ENCODE data around the gene ARHGAP29.

The ARHGAP29 gene

DNA sequence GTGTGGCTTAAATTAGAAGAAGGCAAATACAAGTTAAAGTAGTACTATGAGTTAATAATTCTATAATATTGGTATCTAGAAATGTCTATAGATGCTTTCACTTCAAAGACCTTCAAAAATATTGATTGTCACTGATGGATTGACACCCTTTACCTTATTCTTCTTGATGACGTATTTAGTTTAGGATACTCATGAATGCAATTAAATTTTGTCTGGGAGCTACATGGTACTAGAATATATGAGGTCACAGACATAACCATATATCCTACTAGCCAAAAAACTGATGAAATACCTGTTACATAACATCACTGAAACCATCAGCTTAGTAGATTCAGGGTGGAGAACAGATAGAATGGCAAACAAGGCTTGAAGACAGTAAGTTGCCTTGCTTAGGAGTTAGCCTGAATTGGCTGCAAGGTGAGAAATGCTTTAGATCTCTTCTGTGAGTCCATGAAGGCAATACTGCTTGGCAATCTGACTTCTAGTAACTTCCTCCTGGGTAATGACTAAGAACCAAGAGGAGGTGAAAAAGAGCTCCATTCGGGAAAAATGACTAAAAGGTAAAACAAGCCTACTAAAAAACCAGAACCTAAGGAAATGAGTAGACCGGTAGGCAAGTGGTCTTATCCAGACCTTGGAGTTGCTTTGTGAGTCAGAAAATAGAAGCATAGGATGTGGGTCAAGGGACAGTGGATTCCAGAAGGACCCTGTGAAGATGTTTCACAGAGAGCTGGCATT lies 16.9 kb upstream of the ARHGAP29 start:
- TF ChIP-seq, protein P1, sequence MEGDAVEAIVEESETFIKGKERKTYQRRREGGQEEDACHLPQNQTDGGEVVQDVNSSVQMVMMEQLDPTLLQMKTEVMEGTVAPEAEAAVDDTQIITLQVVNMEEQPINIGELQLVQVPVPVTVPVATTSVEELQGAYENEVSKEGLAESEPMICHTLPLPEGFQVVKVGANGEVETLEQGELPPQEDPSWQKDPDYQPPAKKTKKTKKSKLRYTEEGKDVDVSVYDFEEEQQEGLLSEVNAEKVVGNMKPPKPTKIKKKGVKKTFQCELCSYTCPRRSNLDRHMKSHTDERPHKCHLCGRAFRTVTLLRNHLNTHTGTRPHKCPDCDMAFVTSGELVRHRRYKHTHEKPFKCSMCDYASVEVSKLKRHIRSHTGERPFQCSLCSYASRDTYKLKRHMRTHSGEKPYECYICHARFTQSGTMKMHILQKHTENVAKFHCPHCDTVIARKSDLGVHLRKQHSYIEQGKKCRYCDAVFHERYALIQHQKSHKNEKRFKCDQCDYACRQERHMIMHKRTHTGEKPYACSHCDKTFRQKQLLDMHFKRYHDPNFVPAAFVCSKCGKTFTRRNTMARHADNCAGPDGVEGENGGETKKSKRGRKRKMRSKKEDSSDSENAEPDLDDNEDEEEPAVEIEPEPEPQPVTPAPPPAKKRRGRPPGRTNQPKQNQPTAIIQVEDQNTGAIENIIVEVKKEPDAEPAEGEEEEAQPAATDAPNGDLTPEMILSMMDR (IDR thresholded peaks at IDR 0.05; ENCODE audit: control insufficient read depth, insufficient read depth, low read depth, low read length, missing control alignments), result no peak
- H3K4me3 ChIP-seq (ENCODE audit: control insufficient read depth, low read depth, low read length), result no peak overlapping the region
- no peak for DNase-seq (ENCODE audit: low read depth)

GRCh38 chr1:94253456-94254017 lies 16.2 kb upstream of the ARHGAP29 start:
- no peak overlapping the region for H3K4me3 ChIP-seq (ENCODE audit: control insufficient read depth, low read depth, low read length)
- TF ChIP-seq, protein P1 (IDR thresholded peaks at IDR 0.05; ENCODE audit: control insufficient read depth, insufficient read depth, low read depth, low read length, missing control alignments), result no peak
- DNase-seq (ENCODE audit: low read depth), result no peak

DNA sequence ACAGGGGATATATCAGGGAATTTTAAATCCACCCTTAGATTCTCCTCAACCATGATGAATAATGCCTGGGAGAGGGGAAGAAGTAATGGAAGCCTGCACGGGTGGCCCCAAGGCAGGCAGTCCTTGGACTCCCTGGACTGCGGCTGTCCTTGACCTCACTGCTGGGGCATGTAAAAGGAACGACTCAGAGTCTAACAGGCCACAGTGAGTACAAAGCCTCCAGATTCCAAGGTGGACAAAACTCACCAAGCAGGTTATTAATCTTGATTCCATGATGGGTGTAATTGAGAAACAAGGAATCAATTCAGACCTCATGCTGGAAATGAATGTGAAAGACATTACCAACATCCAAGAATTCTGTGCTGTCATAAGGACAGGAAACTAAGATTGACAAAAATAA lies 13.0 kb upstream of the ARHGAP29 start:
- TF ChIP-seq, protein P1 (IDR thresholded peaks at IDR 0.05; ENCODE audit: control insufficient read depth, insufficient read depth, low read depth, low read length, missing control alignments), result no peak
- no peak for DNase-seq (ENCODE audit: low read depth)
- H3K4me3 ChIP-seq (ENCODE audit: control insufficient read depth, low read depth, low read length), result no peak overlapping the region

DNA sequence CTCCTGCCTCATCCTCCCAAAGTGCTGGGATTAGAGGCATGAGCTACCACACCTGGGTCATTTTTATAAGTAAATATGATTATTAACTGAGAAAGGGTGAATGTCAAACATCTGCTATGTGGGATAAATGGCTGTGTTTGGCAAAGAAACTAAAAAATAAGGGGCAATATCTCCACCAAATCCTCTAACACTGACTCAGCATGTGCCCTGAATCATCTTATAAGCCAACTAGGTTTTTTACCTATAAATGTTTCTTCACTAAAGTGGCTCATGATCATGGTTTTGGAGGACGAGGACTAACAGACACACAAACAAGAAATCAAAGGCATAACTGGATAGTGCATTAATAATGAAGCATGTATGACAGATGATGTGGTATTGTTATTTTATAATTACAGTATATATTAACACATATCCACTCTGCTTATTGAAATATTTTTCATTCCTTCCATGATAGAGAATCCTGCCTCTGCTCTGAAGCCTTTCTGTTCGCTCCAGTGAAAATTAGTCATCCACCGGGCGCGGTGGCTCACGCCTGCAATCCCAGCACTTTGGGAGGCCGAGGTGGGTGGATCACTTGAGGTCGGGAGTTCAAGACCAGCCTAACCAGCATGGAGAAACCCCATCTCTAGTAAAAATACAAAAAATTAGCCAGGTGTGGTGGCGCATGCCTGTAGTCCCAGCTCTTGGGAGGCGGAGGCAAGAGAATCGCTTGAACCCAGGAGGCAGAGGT lies 11.7 kb upstream of the ARHGAP29 start:
- TF ChIP-seq, protein P1 (IDR thresholded peaks at IDR 0.05; ENCODE audit: control insufficient read depth, insufficient read depth, low read depth, low read length, missing control alignments), result no peak
- no peak overlapping the region for H3K4me3 ChIP-seq (ENCODE audit: control insufficient read depth, low read depth, low read length)
- DNase-seq (ENCODE audit: low read depth), result no peak

DNA sequence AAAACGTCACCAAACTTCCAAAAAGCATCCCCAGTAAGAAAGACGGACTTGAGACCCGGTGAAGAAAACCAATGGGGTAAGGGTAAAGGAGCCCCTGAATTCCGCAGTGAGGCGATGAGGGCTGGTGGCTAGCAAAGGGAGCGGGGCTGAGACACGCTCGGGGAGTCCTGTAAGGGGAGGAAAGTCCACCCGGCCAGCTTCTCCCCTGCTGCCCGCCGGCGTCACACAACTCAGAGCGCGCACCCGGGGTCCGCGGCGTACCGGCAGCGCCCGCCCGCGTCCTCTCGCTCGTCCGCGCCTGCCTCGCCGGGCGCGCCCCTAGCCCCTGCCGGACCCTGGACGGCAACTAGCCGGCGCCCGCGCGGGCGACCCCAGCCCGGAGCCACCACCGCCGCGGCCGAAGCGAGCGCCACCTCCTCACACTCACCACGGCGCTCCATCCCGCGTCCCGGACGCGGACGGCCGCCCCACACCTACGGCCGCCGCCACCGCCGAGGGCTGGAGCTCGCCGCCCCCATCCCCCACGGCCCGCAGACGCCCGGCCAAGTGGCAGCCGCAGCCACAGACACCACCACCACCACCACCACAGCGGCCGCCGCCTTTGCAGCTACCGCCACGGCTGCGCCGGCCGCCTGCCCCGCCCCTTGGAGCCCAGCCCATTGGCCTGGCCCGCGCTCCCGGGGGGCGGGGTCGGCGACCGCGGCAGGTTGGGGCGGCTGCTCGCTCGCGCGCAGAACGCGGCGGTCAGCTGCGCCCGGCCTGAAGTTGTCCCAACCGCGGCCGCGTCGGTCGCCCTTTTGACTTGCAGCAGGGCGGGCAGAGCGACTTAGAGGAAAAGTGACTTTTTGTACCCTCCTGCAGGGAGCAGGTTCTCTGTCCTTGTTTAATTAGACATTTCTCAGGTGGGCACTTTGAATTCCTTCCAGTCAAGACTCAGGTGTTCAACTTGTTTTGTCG lies 10.0 kb upstream of the ARHGAP29 start:
- DNase-seq (ENCODE audit: low read depth), result no peak
- peak overlapping the region; percentile 81 for H3K4me3 ChIP-seq (ENCODE audit: control insufficient read depth, low read depth, low read length)
- TF ChIP-seq, protein P1 (IDR thresholded peaks at IDR 0.05; ENCODE audit: control insufficient read depth, insufficient read depth, low read depth, low read length, missing control alignments), result no peak

DNA sequence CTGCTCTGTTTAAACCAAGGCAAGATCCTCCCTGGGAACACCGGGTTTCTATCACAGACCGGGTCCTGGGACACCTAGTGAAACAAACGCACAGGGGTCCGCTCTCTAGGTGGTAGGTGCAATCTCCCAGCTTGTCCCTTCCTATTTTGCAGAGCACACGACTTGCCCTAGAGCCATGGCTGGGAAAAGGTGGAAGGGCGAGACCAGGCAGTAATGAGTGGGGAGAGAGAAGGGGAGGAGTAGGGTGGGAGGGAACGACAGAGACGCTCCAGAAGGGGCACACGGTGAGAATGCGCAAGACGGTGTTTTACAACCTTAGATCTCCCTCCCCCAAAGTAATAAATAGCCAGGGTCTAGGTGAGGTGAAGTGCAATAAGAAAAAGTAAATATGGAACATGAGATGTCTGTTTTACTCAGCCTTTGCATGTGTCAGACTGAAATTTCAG lies 9.3 kb upstream of the ARHGAP29 start:
- no peak for DNase-seq (ENCODE audit: low read depth)
- peak overlapping the region; percentile 81 for H3K4me3 ChIP-seq (ENCODE audit: control insufficient read depth, low read depth, low read length)
- TF ChIP-seq, protein P1 (IDR thresholded peaks at IDR 0.05; ENCODE audit: control insufficient read depth, insufficient read depth, low read depth, low read length, missing control alignments), result no peak

All from AG09309 (cell line).